K562 (cell line): ENCODE results near the gene CATSPER1. TPM values are rescaled to one million over a fixed set of nuclear protein-coding genes. Genes with fewer than 3 reads are reported as not detected.

ENCODE experiments used
- ARID4B ChIP-seq: sonication (generic); formaldehyde crosslinking; IDR thresholded peaks from 2 replicates; pipeline ENCODE4 v1.8.0; 2022; ENCODE audit warnings: mild to moderate bottlenecking, missing genetic modification reagents
- CREM ChIP-seq: IDR thresholded peaks from 2 replicates; pipeline ENCODE4 v1.6.1; 2014; ENCODE audit warnings: antibody characterized with exemption, low read depth
- CTCF ChIP-seq, 3 experiments: IDR thresholded peaks in 2 of 3; conservative IDR thresholded peaks in 1 of 3; 2 replicates each; pipeline ENCODE4 v1.5.1; 2011 to 2012; ENCODE audit warnings: low read length in 3 of 3, mild to moderate bottlenecking in 3 of 3, control low read depth in 2 of 3, improper control_type of control experiment in 1 of 3, inconsistent platforms in 1 of 3, low read depth in 1 of 3, mixed read lengths in 1 of 3, moderate library complexity in 1 of 3; ENCODE audit not compliant: insufficient read depth in 2 of 3
- E2F4 ChIP-seq: sonication (generic); formaldehyde crosslinking; IDR thresholded peaks from 2 replicates; pipeline ENCODE4 v1.8.0; 2022; ENCODE audit warnings: mild to moderate bottlenecking, low read depth, missing genetic modification reagents
- EHMT2 ChIP-seq: fragments of 450-650 bp; IDR thresholded peaks from 2 replicates; pipeline ENCODE4 v1.6.1; 2018; ENCODE audit warnings: antibody characterized with exemption
- FOXK1 ChIP-seq: sonication (generic); formaldehyde crosslinking; IDR thresholded peaks from 2 replicates; pipeline ENCODE4 v1.8.0; 2022; ENCODE audit warnings: missing genetic modification reagents, mild to moderate bottlenecking, borderline replicate concordance
- GABPB1 ChIP-seq: sonication (generic); formaldehyde crosslinking; IDR thresholded peaks from 2 replicates; pipeline ENCODE4 v1.8.0; 2022; ENCODE audit warnings: mild to moderate bottlenecking, missing genetic modification reagents
- HEY1 ChIP-seq: fragments of 250-450 bp; sonication (Bioruptor Pico); IDR thresholded peaks from 2 replicates; pipeline ENCODE4 v1.5.0; 2020; ENCODE audit warnings: mild to moderate bottlenecking, moderate library complexity, borderline replicate concordance
- JUN ChIP-seq, 2 experiments: sonication (generic) in 1 of 2; formaldehyde crosslinking in 1 of 2; IDR thresholded peaks; 2 replicates each; pipeline versions ENCODE4 v1.6.1 to v1.8.0; 2012 to 2022; ENCODE audit warnings: borderline replicate concordance in 2 of 2, mild to moderate bottlenecking in 2 of 2, improper control_type of control experiment in 1 of 2, low read depth in 1 of 2, low read length in 1 of 2, missing genetic modification reagents in 1 of 2
- NR1H2 ChIP-seq: sonication (generic); formaldehyde crosslinking; IDR thresholded peaks from 2 replicates; pipeline ENCODE4 v1.4.0; 2020; ENCODE audit warnings: mild to moderate bottlenecking, missing genetic modification reagents
- ZBTB11 ChIP-seq, 3 experiments: fragments of 200-800 bp in 1 of 3; fragments of 250-450 bp in 1 of 3; fragments of 450-650 bp in 1 of 3; sonication (Bioruptor Pico) in 1 of 3; sonication (Bioruptor generic) in 1 of 3; formaldehyde crosslinking in 1 of 3; IDR thresholded peaks; 2 replicates each; pipeline versions ENCODE4 v1.6.1 to v1.8.0; 2016 to 2022; ENCODE audit warnings: mild to moderate bottlenecking in 2 of 3, missing genetic modification characterization in 2 of 3, missing compliant biosample characterization in 1 of 3, moderate library complexity in 1 of 3
- polyA plus RNA-seq, 8 experiments: library from polyadenylated mRNA; depleted of rRNA in 4 of 8; stranded (reverse) in 5 of 8; unstranded in 3 of 8; fragments of >200 nt; fragmentation: Nextera tagmentation in 2 of 8; fragmentation: Illumina TruSeq in 1 of 8; extraction: Ambion mirVana in 2 of 8; extraction: Trizol in 1 of 8; gene quantifications; 2 replicates each; pipeline versions ENCODE4 v1.2.1 to v1.2.3, GENCODE V29; 2011 to 2014; ENCODE audit warnings: inconsistent platforms in 1 of 8, missing spikeins in 1 of 8
- total RNA-seq, 7 experiments: library from RNA; depleted of rRNA in 6 of 7; stranded (reverse); fragments of >200 nt in 6 of 7; fragmentation: Illumina TruSeq in 2 of 7; extraction: Trizol in 2 of 7; gene quantifications; 2 replicates each; pipeline versions ENCODE4 v1.2.1 to v1.2.3, GENCODE V29; 2011 to 2021; ENCODE audit warnings: low replicate concordance in 1 of 7

Gene CATSPER1
- total and polyA plus RNA-seq, 9 of the 15 experiments (the other 6 are each of a cell fraction or from before 2014, with no cell fraction given), result 0.21 to 3.3 (median 0.76) TPM

GRCh38 chr11:66012946-66013761 lies 13.1 kb downstream of the CATSPER1 start (continued):
- TF ChIP-seq ARID4B (CRISPR knock-in tag) (peak; percentile 59; the same call in 1 of the 2 replicates), CTCF (IDR thresholded peaks at IDR 0.05 in 2 of 3, conservative IDR thresholded peaks at IDR 0.05 in 1 of 3; ENCODE audit: insufficient read depth in 2 of 3, low read depth in 1 of 3, low read length in 3 of 3) (no peak), CREM (peak; percentile 10; the same call in 1 of the 2 replicates), FOXK1 (0 out of 2 replicates have a peak, but pooled peaks have one; percentile 65), ZBTB11 (CRISPR knock-in tag; IDR thresholded peaks at IDR 0.05) (peak in 1 of 3 experiments; percentile 50; a peak in 2 of 6 replicates), GABPB1 (CRISPR knock-in tag) (peak; percentile 58; the same call in 1 of the 2 replicates), HEY1 (CRISPR knock-in tag) (no peak), NR1H2 (CRISPR knock-in tag) (peak; percentile 26; the same call in 1 of the 2 replicates), E2F4 (CRISPR knock-in tag) (no peak), EHMT2 (peak; percentile 81), JUN (IDR thresholded peaks at IDR 0.05; ENCODE audit: borderline replicate concordance, low read depth, low read length) (0 out of 2 replicates have a peak, but pooled peaks have one; percentile 18), JUN (CRISPR knock-in tag; IDR thresholded peaks at IDR 0.05; ENCODE audit: borderline replicate concordance) (0 out of 2 replicates have a peak, but pooled peaks have one; percentile 72)
